Measurements from ENCODE around the gene ADCY2. TPM values are rescaled to one million over a fixed set of nuclear protein-coding genes. Genes with fewer than 3 reads are reported as not detected.

ADCY2 gene
- polyA plus RNA-seq, 1 of the 3 experiments (the other 2 are of a cell fraction), result not detected

DNA sequence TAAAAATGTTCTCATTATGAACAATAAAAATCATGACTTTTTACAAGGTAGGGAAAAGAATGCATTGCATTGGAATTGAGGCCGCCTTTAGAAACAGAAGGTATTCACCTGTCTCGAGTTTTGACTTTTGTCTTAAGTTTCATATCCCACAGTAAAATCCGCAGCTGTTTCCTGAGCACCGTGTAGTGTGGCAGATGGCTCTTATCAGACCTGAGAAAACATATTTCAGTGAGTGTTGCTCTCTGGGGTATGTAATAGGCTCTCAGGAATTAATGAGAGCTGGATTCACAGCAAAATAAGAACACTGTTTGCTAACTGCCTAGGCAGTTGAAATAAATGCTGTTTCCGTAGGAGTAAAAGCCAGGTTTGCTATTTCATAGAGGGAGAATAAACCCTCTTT lies 233.6 kb downstream of the ADCY2 start:
- CTCF ChIA-PET, result no interaction called here
- H3K4me3 ChIP-seq (ENCODE audit: low read depth in 2 of 2, low read length in 1 of 2), result no peak overlapping the region
- H3K9me2 ChIP-seq, result no peaks in the 10 kb centered on the region
- POLR2A ChIA-PET, result no interaction called here
- no peaks in the 10 kb centered on the region for H3K79me2 ChIP-seq (ENCODE audit: insufficient read depth)
- TF ChIP-seq FOXM1 (IDR thresholded peaks at IDR 0.05; ENCODE audit: low read depth), result no peak
- TF ChIP-seq, protein P1, sequence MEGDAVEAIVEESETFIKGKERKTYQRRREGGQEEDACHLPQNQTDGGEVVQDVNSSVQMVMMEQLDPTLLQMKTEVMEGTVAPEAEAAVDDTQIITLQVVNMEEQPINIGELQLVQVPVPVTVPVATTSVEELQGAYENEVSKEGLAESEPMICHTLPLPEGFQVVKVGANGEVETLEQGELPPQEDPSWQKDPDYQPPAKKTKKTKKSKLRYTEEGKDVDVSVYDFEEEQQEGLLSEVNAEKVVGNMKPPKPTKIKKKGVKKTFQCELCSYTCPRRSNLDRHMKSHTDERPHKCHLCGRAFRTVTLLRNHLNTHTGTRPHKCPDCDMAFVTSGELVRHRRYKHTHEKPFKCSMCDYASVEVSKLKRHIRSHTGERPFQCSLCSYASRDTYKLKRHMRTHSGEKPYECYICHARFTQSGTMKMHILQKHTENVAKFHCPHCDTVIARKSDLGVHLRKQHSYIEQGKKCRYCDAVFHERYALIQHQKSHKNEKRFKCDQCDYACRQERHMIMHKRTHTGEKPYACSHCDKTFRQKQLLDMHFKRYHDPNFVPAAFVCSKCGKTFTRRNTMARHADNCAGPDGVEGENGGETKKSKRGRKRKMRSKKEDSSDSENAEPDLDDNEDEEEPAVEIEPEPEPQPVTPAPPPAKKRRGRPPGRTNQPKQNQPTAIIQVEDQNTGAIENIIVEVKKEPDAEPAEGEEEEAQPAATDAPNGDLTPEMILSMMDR (IDR thresholded peaks at IDR 0.05), result no peak
- TF ChIP-seq SIN3A (IDR thresholded peaks at IDR 0.05; ENCODE audit: borderline replicate concordance, low read depth, low read length), result no peak
- H3K9me3 ChIP-seq, result no peaks in the 10 kb centered on the region
- no peaks in the 10 kb centered on the region for H3K4me1 ChIP-seq (ENCODE audit: control insufficient read depth in 1 of 2, insufficient read depth in 2 of 2, low read depth in 1 of 2, low read length in 1 of 2)
- no peak overlapping the region for H2AFZ ChIP-seq (ENCODE audit: low read depth)
- H3K9ac ChIP-seq, result no peak overlapping the region
- no peak for DNase-seq
- H3K36me3 ChIP-seq (replicated peaks in 1 of 2; ENCODE audit: control insufficient read depth in 1 of 2, insufficient read depth in 2 of 2, low read length in 1 of 2), result no peaks in the 10 kb centered on the region
- no peak overlapping the region for H3K4me2 ChIP-seq
- H4K20me1 ChIP-seq (ENCODE audit: insufficient read depth), result no peaks in the 10 kb centered on the region
- no peaks in the 10 kb centered on the region; the same call in 1 of the 2 replicates for H3K27me3 ChIP-seq (ENCODE audit: insufficient read depth)
- WGBS (ENCODE audit: low lambda C conversion rate), result 9% methylated on average over 5 of the region's 5 CpGs
- no peak overlapping the region for H3K27ac ChIP-seq (ENCODE audit: low read depth in 2 of 2, low read length in 1 of 2)
- H3F3A ChIP-seq (replicated peaks; ENCODE audit: insufficient read depth), result no peaks in the 10 kb centered on the region

DNA sequence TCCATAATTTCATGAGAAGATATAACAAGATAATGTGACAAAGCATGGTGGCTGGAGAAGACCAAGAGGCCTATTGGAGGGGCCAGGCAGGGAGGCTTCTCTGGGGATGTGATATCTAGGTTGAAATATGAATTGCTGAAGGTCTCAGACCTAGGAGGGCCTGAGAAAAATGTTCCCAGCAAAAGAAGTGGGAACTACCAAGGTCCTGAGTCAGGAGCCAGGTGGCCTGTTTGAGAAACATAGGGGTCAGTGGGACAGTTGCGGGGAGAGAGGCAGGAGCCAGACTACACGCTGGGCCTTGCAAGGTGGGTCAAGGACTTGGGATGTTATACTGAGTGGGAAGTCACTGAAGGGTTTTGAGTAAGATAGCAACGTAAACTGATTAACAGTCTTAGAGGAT lies 238.9 kb downstream of the ADCY2 start:
- no peak for DNase-seq
- TF ChIP-seq FOXM1 (IDR thresholded peaks at IDR 0.05; ENCODE audit: low read depth) (no peak), SIN3A (IDR thresholded peaks at IDR 0.05; ENCODE audit: borderline replicate concordance, low read depth, low read length) (no peak), EP300 (IDR thresholded peaks at IDR 0.05; ENCODE audit: borderline replicate concordance in 1 of 2, low read depth in 1 of 2, low read length in 1 of 2) (no peak), MXI1 (IDR thresholded peaks at IDR 0.05; ENCODE audit: low read depth, low read length) (no peak), RCOR1 (IDR thresholded peaks at IDR 0.05; ENCODE audit: low read length) (no peak), FOXJ3 (CRISPR knock-in tag; IDR thresholded peaks at IDR 0.05) (no peak), RXRA (IDR thresholded peaks at IDR 0.05; ENCODE audit: borderline replicate concordance, low read depth) (no peak), RAD21 (IDR thresholded peaks at IDR 0.05; ENCODE audit: low read length) (no peak), NFIC (IDR thresholded peaks at IDR 0.05; ENCODE audit: borderline replicate concordance) (no peak), NRF1 (IDR thresholded peaks at IDR 0.05; ENCODE audit: low read depth, low read length) (no peak), RFX5 (IDR thresholded peaks at IDR 0.05; ENCODE audit: low read length) (no peak), TEAD4 (IDR thresholded peaks at IDR 0.05; ENCODE audit: borderline replicate concordance, insufficient read depth) (no peak), POLR2AphosphoS5 (IDR thresholded peaks at IDR 0.05; ENCODE audit: low read depth, low read length) (no peak), TCF12 (IDR thresholded peaks at IDR 0.05) (no peak), MEF2A (IDR thresholded peaks at IDR 0.05; ENCODE audit: borderline replicate concordance, low read depth) (no peak), GABPA (IDR thresholded peaks at IDR 0.05; ENCODE audit: low read depth) (no peak)
- TF ChIP-seq, protein P2, sequence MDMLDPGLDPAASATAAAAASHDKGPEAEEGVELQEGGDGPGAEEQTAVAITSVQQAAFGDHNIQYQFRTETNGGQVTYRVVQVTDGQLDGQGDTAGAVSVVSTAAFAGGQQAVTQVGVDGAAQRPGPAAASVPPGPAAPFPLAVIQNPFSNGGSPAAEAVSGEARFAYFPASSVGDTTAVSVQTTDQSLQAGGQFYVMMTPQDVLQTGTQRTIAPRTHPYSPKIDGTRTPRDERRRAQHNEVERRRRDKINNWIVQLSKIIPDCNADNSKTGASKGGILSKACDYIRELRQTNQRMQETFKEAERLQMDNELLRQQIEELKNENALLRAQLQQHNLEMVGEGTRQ (IDR thresholded peaks at IDR 0.05; ENCODE audit: borderline replicate concordance, low read depth, low read length), result no peak
- TF ChIP-seq, protein P3, sequence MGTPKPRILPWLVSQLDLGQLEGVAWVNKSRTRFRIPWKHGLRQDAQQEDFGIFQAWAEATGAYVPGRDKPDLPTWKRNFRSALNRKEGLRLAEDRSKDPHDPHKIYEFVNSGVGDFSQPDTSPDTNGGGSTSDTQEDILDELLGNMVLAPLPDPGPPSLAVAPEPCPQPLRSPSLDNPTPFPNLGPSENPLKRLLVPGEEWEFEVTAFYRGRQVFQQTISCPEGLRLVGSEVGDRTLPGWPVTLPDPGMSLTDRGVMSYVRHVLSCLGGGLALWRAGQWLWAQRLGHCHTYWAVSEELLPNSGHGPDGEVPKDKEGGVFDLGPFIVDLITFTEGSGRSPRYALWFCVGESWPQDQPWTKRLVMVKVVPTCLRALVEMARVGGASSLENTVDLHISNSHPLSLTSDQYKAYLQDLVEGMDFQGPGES (IDR thresholded peaks at IDR 0.05; ENCODE audit: low read depth, low read length), result no peak
- TF ChIP-seq, protein P4, sequence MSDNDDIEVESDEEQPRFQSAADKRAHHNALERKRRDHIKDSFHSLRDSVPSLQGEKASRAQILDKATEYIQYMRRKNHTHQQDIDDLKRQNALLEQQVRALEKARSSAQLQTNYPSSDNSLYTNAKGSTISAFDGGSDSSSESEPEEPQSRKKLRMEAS (IDR thresholded peaks at IDR 0.05; ENCODE audit: low read depth), result no peak
- TF ChIP-seq, protein P5, sequence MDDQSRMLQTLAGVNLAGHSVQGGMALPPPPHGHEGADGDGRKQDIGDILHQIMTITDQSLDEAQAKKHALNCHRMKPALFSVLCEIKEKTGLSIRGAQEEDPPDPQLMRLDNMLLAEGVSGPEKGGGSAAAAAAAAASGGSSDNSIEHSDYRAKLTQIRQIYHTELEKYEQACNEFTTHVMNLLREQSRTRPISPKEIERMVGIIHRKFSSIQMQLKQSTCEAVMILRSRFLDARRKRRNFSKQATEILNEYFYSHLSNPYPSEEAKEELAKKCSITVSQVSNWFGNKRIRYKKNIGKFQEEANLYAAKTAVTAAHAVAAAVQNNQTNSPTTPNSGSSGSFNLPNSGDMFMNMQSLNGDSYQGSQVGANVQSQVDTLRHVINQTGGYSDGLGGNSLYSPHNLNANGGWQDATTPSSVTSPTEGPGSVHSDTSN (IDR thresholded peaks at IDR 0.05), result no peak

More for the DNA sequence above, 238.9 kb downstream of the ADCY2 start:
- H4K20me1 ChIP-seq (ENCODE audit: insufficient read depth), result no peaks in the 10 kb centered on the region
- H3K79me2 ChIP-seq (ENCODE audit: insufficient read depth), result no peaks in the 10 kb centered on the region
- H3K4me3 ChIP-seq (ENCODE audit: low read depth in 2 of 2, low read length in 1 of 2), result no peak overlapping the region
- ChIA-PET CTCF (no interaction called here), POLR2A (no interaction called here)
- H3K27me3 ChIP-seq (ENCODE audit: insufficient read depth), result no peaks in the 10 kb centered on the region
- 20% methylated on average over 3 of the region's 3 CpGs for WGBS (ENCODE audit: low lambda C conversion rate)
- H3K9me2 ChIP-seq, result no peaks in the 10 kb centered on the region
- H3K4me1 ChIP-seq (ENCODE audit: control insufficient read depth in 1 of 2, insufficient read depth in 2 of 2, low read depth in 1 of 2, low read length in 1 of 2), result no peaks in the 10 kb centered on the region
- H3K27ac ChIP-seq (ENCODE audit: low read depth in 2 of 2, low read length in 1 of 2), result no peak overlapping the region
- no peaks in the 10 kb centered on the region for H3K36me3 ChIP-seq (replicated peaks in 1 of 2; ENCODE audit: control insufficient read depth in 1 of 2, insufficient read depth in 2 of 2, low read length in 1 of 2)
- no peak overlapping the region for H3K9ac ChIP-seq
- H3K9me3 ChIP-seq, result no peaks in the 10 kb centered on the region
- H3K4me2 ChIP-seq, result no peak overlapping the region
- no peaks in the 10 kb centered on the region for H3F3A ChIP-seq (replicated peaks; ENCODE audit: insufficient read depth)
- H2AFZ ChIP-seq (ENCODE audit: low read depth), result no peak overlapping the region

Measured in SK-N-SH (cell line).